ENCODE data around the gene SETBP1.

SETBP1 gene

GRCh38 chr18:44882163-44882868, 201.6 kb downstream of the SETBP1 start:
- no peak for DNase-seq

DNA sequence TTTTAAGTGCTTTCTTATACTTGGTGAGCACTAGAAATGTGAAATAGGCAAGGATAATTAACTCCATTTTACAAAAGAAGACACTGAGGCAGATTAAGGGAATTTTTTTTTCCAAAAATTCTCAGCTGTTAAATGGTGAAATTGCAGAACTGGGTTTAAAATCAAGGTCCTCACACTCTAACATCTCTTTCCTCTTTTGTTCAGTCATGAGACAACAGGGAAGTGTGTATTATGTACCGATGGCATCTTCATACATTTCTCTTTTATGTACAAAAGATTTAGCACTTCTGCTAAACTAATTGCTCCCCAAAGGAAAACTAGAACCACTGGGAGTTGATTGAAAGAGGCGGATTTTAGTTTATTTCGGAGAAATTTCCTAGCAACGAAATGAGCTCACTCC, 203.0 kb downstream of the SETBP1 start:
- DNase-seq: no peak

DNA sequence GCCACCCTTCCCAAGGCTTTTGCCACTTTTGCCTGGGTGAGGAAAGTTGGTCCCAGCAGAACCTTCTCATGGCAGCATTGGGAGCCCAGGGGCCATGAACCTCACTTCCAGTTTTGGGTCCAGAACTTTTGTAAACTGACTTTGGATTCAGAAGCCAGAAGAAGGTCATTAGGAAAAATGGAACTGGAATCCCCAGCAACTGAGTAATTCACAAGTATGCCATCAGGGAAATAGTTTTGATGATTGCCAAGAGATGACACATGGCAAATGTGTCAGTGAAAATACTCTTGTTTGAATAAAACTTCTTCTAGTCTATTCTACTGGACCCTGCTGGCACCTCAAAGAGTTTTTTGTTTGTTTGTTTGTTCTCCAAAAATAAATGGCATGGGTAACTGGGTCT, 203.7 kb downstream of the SETBP1 start:
- DNase-seq: no peak

GRCh38 chr18:44885507-44885906, 204.8 kb downstream of the SETBP1 start:
- no peak for DNase-seq

DNA sequence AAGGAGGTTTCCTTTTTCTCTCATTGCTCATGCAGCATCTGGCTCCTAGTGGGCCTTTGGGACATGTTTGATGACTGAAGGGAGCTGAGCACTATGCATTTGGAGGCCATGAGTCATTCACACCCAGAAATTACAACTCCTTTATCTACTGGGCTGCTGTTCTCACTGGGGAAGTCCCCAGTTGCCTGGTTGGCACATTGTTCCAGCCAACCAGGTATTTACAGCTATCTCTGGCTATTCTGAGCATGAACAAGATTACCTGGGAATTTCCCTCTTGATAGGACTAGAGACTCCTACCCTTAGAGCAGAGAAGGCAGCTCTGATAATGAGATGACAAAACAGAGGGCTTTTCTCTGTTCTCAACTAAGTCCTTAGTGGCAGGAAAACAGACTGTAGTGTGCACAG, 206.5 kb downstream of the SETBP1 start:
- no peak for DNase-seq

DNA sequence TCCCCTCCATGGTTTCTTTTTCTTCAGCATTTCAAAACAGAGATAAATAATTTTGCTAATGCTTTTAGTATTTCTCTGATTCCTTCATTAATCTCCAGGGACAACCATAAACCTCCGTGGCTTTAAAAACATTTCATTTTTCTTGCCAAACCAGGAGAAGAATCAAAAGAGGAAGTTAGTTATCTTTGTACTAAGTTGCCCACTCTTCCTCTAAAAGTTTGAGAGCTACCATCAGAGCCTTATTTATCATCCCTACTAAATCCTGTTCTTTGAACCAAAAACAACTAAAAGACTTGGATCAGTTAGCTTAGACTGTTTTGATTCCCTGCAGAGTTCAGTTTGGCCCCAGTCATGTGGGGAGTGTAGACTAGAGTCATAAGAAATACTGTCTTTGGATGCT, 208.4 kb downstream of the SETBP1 start:
- DNase-seq: no peak

DNA sequence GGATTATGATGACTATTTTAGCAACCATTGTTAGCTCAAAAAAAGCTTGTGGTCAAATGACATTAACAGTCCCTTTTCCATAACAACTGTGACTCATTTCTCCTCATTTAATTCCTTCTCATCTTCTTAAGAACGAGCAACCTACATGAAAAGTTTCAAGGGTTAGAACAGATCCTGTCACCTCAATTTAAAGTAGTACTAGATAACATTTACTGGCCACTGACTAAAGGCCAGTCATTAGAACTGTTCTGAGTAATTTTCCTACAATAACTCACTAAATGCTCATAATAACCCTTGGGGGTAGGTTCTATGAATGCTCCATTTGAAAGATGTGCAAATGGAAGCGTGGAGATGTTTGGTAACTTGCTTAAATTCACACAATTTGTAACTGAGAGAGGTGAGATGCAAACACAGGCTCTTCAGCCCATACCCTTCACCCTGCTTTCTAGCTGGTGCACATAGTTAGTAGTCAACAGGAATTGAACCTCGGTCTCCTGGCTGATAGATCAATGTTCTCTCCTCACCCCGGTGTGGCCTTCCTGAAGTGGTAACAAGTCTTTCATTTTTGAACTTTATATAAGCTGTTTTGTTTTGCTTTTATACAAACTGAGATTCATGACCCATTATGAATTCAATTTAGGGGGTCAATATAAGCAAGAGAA, 212.5 kb downstream of the SETBP1 start:
- DNase-seq: no peak

GRCh38 chr18:44893966-44894365, 213.3 kb downstream of the SETBP1 start:
- no peak for DNase-seq

DNA sequence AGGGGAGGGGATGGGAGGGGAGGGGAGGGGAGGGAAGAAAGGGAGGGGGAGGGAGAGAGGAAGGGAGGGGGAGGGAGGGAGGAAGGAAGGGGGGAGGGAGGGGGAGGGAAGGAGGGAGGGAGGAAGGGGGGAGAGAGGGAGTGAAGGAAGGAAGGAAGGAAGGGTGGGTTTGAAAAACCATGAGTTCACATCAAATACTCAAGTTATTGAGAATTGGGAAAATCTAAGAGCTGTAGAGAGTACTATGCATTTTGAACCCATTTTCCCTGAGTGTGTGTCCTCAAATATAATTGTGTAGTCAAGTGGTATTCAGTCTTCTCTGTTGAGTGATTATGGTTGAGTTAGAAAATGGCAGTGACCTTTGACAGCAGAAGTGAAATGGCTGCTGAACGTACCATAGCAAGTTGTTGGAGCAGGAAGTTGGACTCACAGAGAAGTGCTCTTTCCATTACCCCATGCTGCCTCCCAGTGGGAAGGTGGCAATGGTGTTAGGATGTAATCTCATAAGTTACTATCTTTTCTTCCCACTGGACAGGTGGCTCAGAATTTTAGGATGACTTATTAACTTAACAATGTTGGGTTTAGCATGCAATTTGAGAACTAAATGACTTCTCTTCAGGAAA, 214.6 kb downstream of the SETBP1 start:
- DNase-seq: peak; percentile 55

- DNase-seq: peak; percentile 93
These were observed 216.2 kb downstream of the SETBP1 start for GRCh38 chr18:44896846-44897245.

DNA sequence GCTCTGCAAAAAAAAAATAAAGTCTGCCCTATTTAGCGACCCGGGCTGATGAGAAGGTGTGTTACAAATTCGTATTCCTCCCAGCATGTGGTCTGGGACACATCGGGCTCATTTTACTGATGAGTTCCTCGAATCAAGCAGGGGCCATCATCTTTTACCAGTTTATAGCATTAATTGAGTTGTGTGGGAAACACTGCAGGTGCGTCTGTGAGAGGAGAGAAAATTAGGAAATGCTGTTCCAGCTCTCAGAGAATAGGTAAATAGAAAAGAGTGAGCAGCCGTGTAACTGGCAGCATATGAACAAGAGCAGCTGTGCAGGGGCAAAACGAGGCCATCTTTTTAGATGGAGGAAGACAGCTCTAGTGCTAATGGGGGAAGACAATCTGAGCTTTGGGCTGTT, 216.7 kb downstream of the SETBP1 start:
- DNase-seq: peak; percentile 75

- no peak for DNase-seq
These were observed 217.1 kb downstream of the SETBP1 start for GRCh38 chr18:44897816-44898215.

DNA sequence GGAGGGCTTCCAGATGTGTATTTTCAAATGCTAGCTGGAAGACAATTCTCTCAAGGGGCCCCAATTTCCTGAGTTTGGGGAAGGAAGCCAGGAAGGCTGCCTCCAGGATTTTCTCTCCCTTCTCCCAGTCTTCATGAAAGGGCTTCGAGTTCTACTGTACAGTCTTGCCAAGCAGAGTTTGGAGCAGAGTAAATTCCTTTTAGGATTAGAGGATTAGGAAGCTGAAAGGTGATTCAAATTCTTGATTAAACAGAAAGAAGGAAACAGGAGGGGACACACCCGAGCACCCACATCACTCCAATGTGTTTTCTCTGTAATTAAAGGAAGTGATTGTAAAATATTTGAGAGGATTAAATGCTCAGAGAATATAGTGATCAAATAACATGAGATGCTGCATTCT, 217.8 kb downstream of the SETBP1 start:
- DNase-seq: no peak

DNA sequence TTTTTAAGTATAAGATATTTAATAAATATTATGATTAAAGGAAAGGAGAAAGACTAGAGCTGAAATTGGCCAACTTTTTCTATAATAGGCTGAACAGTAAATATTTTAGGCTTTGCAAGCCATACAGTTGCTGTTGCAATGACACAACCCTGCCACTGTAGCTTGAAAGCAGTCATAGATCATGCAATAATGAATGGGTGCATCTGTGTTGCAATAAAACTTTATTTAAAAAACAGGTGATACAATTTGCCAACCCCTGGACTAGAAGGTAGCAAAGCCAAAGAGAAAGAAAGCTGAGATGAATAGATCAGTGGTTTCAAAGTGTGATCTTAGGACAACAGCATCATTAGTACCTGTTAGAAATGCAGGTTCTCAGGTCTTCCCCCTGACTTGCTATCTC, 219.1 kb downstream of the SETBP1 start:
- no peak for DNase-seq

DNA sequence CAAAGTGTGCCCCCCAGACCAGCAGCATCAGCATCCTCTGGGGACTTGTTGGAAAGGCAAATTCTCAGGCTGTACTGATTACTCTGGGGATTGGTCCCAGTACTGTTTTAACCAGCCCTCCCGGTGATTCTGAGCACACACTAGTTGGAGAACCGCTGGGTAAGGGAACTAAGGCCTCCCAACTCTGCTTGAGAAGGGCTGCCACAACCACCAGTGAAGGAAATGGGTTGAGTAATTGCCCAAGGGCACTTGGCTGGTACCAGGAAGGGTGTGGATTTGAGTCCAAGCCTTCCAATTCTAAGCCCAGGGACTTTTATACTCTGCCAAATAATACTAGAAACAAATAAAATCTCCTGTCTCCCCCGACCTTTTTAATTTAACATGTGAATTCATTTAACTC, 219.9 kb downstream of the SETBP1 start:
- DNase-seq: no peak

DNA sequence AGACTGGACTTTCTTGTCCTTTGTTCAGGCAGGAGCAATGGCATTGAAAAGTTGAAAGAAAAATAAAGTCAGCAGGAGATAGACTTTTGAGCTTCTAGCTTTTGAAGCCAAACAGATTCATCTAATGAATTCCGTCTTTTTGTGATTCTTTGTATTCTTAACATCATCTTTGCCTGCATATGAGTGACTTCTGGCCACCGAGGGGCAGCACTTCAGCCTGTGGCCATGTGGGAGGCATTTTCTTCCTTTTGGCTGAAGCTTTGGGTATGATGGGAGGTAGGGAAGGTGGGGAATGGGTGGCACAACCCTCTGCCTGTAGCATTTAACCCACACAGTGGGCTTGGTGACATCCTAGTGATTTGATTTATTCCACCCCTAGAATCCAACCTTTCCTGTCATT, 220.6 kb downstream of the SETBP1 start:
- DNase-seq: no peak

GRCh38 chr18:44903327-44903726, 222.6 kb downstream of the SETBP1 start:
- no peak for DNase-seq

- DNase-seq: no peak
These were observed 224.1 kb downstream of the SETBP1 start for GRCh38 chr18:44904768-44905167.

DNA sequence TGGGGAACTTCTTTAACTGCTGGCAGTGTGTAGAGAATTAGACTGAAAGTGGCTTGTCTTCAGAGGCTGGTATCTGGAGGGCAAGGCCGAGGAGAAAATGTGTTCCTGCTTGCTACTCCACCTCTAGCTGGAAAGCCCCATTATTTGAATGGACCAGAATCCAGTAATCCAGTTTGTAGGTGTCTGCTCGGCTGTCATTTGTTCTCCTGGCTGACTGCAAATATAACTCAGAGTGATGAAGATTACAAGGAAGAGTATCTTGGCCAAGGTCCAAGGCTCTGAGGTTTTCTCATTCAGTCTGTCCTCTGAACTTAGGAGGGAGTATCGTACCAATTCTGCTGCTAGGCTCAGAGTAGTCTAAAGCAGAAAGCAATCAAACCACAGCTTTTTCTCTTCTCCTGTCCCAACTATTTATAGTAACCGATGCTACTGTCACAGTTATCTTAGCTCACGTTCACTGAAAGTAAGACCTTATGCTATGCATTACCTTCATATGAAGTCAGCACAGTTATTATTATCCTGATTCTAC, 228.6 kb downstream of the SETBP1 start:
- peak; percentile 29 for DNase-seq

DNA sequence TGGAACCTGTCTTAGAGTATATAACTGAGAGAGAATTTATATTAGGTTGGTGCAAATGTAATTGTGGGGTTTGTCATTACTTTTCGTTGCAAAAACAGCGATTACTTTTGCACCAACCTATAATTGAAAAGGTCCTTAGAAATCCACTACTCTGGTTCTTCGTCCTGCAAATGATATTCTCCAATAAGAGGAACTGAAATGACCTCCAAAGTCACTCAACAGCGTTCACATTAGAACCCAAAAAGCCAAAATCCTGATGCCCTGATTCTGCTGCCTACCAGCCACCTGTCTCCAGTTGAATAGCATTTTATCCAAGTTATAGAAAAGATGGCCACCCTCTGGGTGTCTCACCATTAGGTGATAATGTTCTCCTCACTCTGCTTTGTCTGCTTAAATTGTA, 230.6 kb downstream of the SETBP1 start:
- no peak for DNase-seq

DNA sequence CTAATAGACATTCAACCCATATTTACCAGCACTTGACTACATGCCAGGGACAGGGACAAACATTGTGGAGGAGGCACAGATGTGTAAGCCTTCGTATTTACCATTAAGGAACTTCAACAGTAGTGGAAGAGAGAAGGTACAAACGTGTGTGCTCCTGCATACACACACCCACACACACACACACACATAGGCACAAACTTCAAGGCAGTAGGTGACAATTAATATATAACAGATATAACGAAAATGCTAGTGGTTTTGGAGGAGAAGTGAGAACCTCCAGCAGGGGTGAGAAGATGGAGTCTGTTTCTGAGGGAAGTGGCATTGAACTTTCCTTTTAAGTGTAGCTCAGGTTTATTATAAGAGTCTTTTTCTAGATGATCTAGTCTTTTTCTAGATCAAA, 231.1 kb downstream of the SETBP1 start:
- DNase-seq: no peak

GRCh38 chr18:44912740-44913478, 232.2 kb downstream of the SETBP1 start:
- no peak for DNase-seq

DNA sequence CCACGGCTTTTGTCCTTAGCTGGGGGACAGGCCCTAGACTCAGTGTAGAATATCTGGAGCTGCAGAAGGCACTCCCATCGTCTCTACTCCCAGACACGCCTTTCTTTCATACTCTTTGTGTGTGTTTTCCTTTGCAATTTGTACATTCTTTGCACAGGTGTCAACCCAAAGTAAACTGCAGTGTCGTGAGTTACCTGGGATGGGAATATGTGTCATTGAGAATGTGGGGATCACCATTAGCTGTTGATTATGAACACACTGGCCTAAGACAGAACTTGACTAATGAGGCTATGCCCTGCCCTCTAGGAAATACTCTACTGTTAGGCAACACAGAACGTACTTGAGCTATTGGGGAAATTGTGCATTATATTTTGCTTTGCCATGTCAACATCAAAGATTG, 233.3 kb downstream of the SETBP1 start:
- no peak for DNase-seq

Measured in NCI-H345 (cell line).